Gastrocnemius medialis (tissue), 4 donors: ENCODE measurements around the gene EIF3L. TPM values are rescaled to one million over a fixed set of nuclear protein-coding genes. Genes with fewer than 3 reads are reported as not detected.

Experiments
- ATAC-seq, 2 donors: fragments of 150-250 bp; one replicate each; pipeline ENCODE4 v1.9.1; 2016
- DNase-seq, 2 donors: peaks; one replicate each; pipeline ENCODE4 v3.0.0-alpha.2; 2019
- H3K27ac ChIP-seq, 4 donors: fragments of 200-600 bp; sonication (generic); 1 replicate in 1 of 4; 2 replicates in 3 of 4; pipeline ENCODE4 v1.5.1; 2016 to 2018; ENCODE audit warnings: mild to moderate bottlenecking in 2 of 4, moderate library complexity in 1 of 4
- H3K27me3 ChIP-seq, 3 donors: fragments of 200-600 bp; sonication (generic) in 2 of 3; 1 replicate in 1 of 3; 2 replicates in 2 of 3; pipeline versions ENCODE4 v1.5.1 to v1.6.0; 2016 to 2019; ENCODE audit warnings: mild to moderate bottlenecking in 1 of 3, moderate library complexity in 1 of 3
- H3K36me3 ChIP-seq, 2 donors: fragments of 200-600 bp; sonication (generic) in 1 of 2; one replicate each; pipeline ENCODE4 v1.5.1; 2017 to 2018
- H3K4me1 ChIP-seq, 2 donors: fragments of 200-600 bp; sonication (generic) in 1 of 2; one replicate each; pipeline ENCODE4 v1.5.1; 2016 to 2017; ENCODE audit warnings: mild to moderate bottlenecking in 2 of 2
- H3K4me3 ChIP-seq, 4 donors: fragments of 200-600 bp; sonication (generic) in 3 of 4; 1 replicate in 1 of 4; 2 replicates in 3 of 4; pipeline ENCODE4 v1.5.1; 2016 to 2019; ENCODE audit warnings: mild to moderate bottlenecking in 2 of 4
- H3K9me3 ChIP-seq, 3 donors: fragments of 200-600 bp; sonication (generic) in 2 of 3; 1 replicate in 1 of 3; 2 replicates in 2 of 3; pipeline ENCODE4 v1.5.1; 2016 to 2019
- CTCF ChIP-seq, 5 experiments: fragments of 450-650 bp in 3 of 5; fragments of 200-600 bp in 2 of 5; sonication (generic) in 2 of 5; IDR thresholded peaks in 4 of 5; conservative IDR thresholded peaks in 1 of 5; 1 replicate in 4 of 5; 2 replicates in 1 of 5; pipeline ENCODE4 v1.5.1; 2016 to 2019; ENCODE audit warnings: antibody characterized with exemption in 5 of 5, mild to moderate bottlenecking in 3 of 5, moderate library complexity in 3 of 5
- POLR2A ChIP-seq, 2 donors: fragments of 450-650 bp; IDR thresholded peaks; one replicate each; pipeline ENCODE4 v1.6.1; 2017; ENCODE audit warnings: antibody characterized with exemption in 2 of 2, mild to moderate bottlenecking in 2 of 2, moderate library complexity in 2 of 2
- in situ Hi-C, 4 donors: fragments of 200-750 bp; cut with MboI; loops; one replicate each; pipeline versions ENCODE4 v1.15.0 to v1.8.0; 2017; ENCODE audit warnings: low sequenced_read_pairs in 4 of 4
- intact Hi-C: fragments of 100-400 bp; cut with DNase I; formaldehyde crosslinking; loops from one replicate; pipeline ENCODE4 v1.15.1; 2023; ENCODE audit warnings: low total_unique reads
- total RNA-seq, 4 donors: library from RNA; depleted of rRNA; stranded (reverse); fragments of >200 nt; gene quantifications; one replicate each; pipeline versions ENCODE4 v1.1.0 to v1.2.3, GENCODE V29; 2016

Gene EIF3L
- total RNA-seq, 4 donors from 2014 or later, result 291 to 406 (median 343) TPM

- TF ChIP-seq CTCF (IDR thresholded peaks at IDR 0.05 in 4 of 5, conservative IDR thresholded peaks at IDR 0.05 in 1 of 5) (no peak), POLR2A (IDR thresholded peaks at IDR 0.05) (no peak)
- Histone ChIP-seq H3K36me3 (peaks cover 0 to 53% of the 10 kb centered on the region in 2 donors), H3K27me3 (no peaks in the 10 kb centered on the region), H3K27ac (no peak overlapping the region), H3K4me3 (no peak overlapping the region), H3K4me1 (no peaks in the 10 kb centered on the region), H3K9me3 (no peaks in the 10 kb centered on the region)
- no peak for DNase-seq
- intact Hi-C loops (no loop called here), in situ Hi-C loops (no loop called here)
- ATAC-seq, result no peak
Observed at GRCh38 chr22:37924386-37925065, 75.3 kb downstream of the EIF3L start.

GRCh38 chr22:37925330-37925729 lies 76.1 kb downstream of the EIF3L start:
- DNase-seq (no peak), ATAC-seq (no peak)
- in situ Hi-C loops, result no loop called here
- Histone ChIP-seq H3K9me3 (no peaks in the 10 kb centered on the region), H3K4me1 (no peaks in the 10 kb centered on the region), H3K27me3 (no peaks in the 10 kb centered on the region), H3K36me3 (peaks cover 0 to 45% of the 10 kb centered on the region in 2 donors), H3K27ac (no peak overlapping the region), H3K4me3 (no peak overlapping the region)
- TF ChIP-seq CTCF (IDR thresholded peaks at IDR 0.05 in 4 of 5, conservative IDR thresholded peaks at IDR 0.05 in 1 of 5) (no peak), POLR2A (IDR thresholded peaks at IDR 0.05) (no peak)
- intact Hi-C loops, result no loop called here

GRCh38 chr22:37925767-37926166 lies 76.5 kb downstream of the EIF3L start:
- Histone ChIP-seq H3K4me3 (no peak overlapping the region), H3K9me3 (no peaks in the 10 kb centered on the region), H3K27ac (no peak overlapping the region), H3K27me3 (no peaks in the 10 kb centered on the region), H3K36me3 (peaks cover 0 to 44% of the 10 kb centered on the region in 2 donors), H3K4me1 (no peaks in the 10 kb centered on the region)
- no peak for DNase-seq
- intact Hi-C loops (no loop called here), in situ Hi-C loops (no loop called here)
- ATAC-seq, result no peak
- TF ChIP-seq CTCF (IDR thresholded peaks at IDR 0.05 in 4 of 5, conservative IDR thresholded peaks at IDR 0.05 in 1 of 5) (no peak), POLR2A (IDR thresholded peaks at IDR 0.05) (no peak)

- Histone ChIP-seq H3K4me1 (no peaks in the 10 kb centered on the region), H3K27me3 (no peaks in the 10 kb centered on the region), H3K36me3 (peaks cover 0 to 44% of the 10 kb centered on the region in 2 donors), H3K4me3 (no peak overlapping the region), H3K27ac (no peak overlapping the region), H3K9me3 (no peaks in the 10 kb centered on the region)
- in situ Hi-C loops (no loop called here), intact Hi-C loops (no loop called here)
- ATAC-seq, result no peak
- TF ChIP-seq CTCF (IDR thresholded peaks at IDR 0.05 in 4 of 5, conservative IDR thresholded peaks at IDR 0.05 in 1 of 5) (no peak), POLR2A (IDR thresholded peaks at IDR 0.05) (no peak)
- no peak for DNase-seq
Observed at GRCh38 chr22:37926358-37926757, 77.1 kb downstream of the EIF3L start.
